GM18498 (cell line): ENCODE measurements around the gene DIABLO.
"Not testable (repeated sequence)": the region's sequence is repeated elsewhere in the genome, so short reads cannot be mapped to it uniquely, and the experiment has no call there.

Source experiments
- ATAC-seq: cut with Tn5 transposase; IDR thresholded peaks from one replicate; pipeline ENCODE4 v1.9.1; 2021; ENCODE audit warnings: mild to moderate bottlenecking, moderate library complexity; ENCODE audit not compliant: unreplicated experiment

DIABLO gene

GRCh38 chr12:122225683-122226365 is at the start of gene DIABLO:
DIABLO (minus strand) TSS chr12:122226052; CDS start chr12:122226014, 38 bp downstream.
- peak; percentile 90 for ATAC-seq

GRCh38 chr12:122275459-122275858 is 49.6 kb upstream of the DIABLO start:
- ATAC-seq, result no peak

- ATAC-seq, result peak; percentile 92
These were observed 40.5 kb upstream of the DIABLO start, which contains the start of gene VPS33A for GRCh38 chr12:122266230-122266901. VPS33A (minus strand) TSS chr12:122266494; CDS start chr12:122266408, 86 bp downstream.

- ATAC-seq, result peak; percentile 42
These were observed 40.0 kb upstream of the DIABLO start for GRCh38 chr12:122265886-122266229.

GRCh38 chr12:122265476-122265875 is 39.6 kb upstream of the DIABLO start:
- ATAC-seq, result no peak

- ATAC-seq, result not testable (repeated sequence)
These were observed 34.9 kb upstream of the DIABLO start for GRCh38 chr12:122260735-122261134.

GRCh38 chr12:122258939-122259338 is 33.1 kb upstream of the DIABLO start:
- ATAC-seq, result not testable (repeated sequence)

GRCh38 chr12:122258462-122258861 is 32.6 kb upstream of the DIABLO start:
- not testable (repeated sequence) for ATAC-seq

- ATAC-seq, result no peak
These were observed 24.7 kb upstream of the DIABLO start for GRCh38 chr12:122250536-122250935.

GRCh38 chr12:122250047-122250446 is 24.2 kb upstream of the DIABLO start:
- ATAC-seq, result no peak

- ATAC-seq, result no peak
These were observed 19.7 kb upstream of the DIABLO start for GRCh38 chr12:122245553-122245952.

GRCh38 chr12:122244565-122245371 is 18.9 kb upstream of the DIABLO start:
- ATAC-seq, result no peak

- ATAC-seq, result no peak
These were observed 18.1 kb upstream of the DIABLO start for GRCh38 chr12:122243965-122244364.

- no peak for ATAC-seq
These were observed 13.0 kb upstream of the DIABLO start for GRCh38 chr12:122238861-122239260.

GRCh38 chr12:122235741-122236140 is 9.9 kb upstream of the DIABLO start:
- ATAC-seq, result no peak

- no peak for ATAC-seq
These were observed 6.8 kb upstream of the DIABLO start for GRCh38 chr12:122232691-122233090.

- no peak for ATAC-seq
These were observed 4.9 kb upstream of the DIABLO start for GRCh38 chr12:122230798-122231197.

GRCh38 chr12:122228092-122228491 is 2.2 kb upstream of the DIABLO start:
- no peak for ATAC-seq

GRCh38 chr12:122227341-122227740 is 1.5 kb upstream of the DIABLO start:
- ATAC-seq, result no peak

- ATAC-seq, result no peak
These were observed 694 bp upstream of the DIABLO start for GRCh38 chr12:122226366-122227125.

- ATAC-seq, result no peak
These were observed 9.4 kb downstream of the DIABLO start for GRCh38 chr12:122216445-122216844.
